Measurements from ENCODE around the gene CD99L2.

The CD99L2 gene

GRCh38 chrX:150761176-150761818, 137.2 kb downstream of the CD99L2 start:
- no peak for DNase-seq

- no peak for DNase-seq
These were observed 138.7 kb downstream of the CD99L2 start for GRCh38 chrX:150759568-150760416.

DNA sequence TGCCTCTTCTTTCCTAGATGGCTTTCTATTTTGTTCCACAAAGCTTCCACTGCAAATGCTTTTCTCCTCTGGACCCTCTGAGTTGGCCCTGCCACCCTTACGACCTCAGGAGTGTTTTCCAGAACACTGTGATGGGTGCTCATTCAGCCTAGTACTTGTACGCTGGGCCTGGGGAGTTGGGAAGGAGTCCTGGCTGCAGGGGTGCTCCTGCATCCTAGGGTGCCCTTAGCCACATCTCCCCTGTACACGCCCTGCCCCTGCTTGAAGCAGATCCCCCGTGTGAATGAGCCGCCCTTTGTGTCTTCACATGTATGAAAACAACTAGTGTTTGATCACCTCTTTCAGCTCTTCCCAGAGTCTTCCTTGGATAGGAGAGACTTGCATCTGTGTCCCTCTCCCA, 141.1 kb downstream of the CD99L2 start:
- DNase-seq: no peak

DNA sequence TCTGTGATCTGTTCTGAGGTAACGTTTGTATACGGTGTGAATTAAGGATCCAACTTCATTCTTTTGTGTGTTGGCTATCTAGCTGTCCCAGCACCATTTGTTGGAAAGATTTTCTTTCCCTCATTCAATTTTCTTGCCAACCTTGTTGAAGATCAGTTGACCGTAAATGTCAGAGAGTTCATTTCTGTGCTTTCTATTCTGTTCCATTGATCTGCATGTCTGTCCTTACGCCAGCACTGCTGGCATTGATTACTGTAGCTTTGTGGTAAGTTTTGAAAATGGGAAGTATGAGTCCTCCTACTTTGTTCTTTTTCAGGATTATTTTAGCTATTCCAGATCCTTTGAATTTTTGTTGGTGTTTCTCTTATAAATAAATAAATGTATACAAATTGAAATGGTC, 144.5 kb downstream of the CD99L2 start:
- no peak for DNase-seq

- DNase-seq: no peak
These were observed 145.1 kb downstream of the CD99L2 start for GRCh38 chrX:150753357-150753756.

DNA sequence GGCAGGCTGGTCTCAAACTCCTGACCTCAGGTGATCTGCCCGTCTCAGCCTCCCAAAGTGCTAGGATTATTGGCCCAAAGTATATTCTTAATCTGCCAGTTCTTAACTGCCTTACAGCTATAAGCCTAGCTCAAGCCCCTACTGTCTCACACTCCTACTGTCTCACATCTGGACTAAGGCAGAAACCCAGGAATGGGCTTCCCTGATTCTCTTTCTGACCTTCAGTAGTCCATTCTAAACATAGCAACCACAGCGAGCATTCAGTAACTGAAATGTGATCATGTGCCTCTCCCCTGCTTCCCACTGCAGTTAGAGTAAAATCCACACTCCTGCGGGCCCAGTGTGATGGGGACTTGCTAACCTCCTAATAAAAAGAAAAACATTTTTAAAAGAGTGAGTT, 146.3 kb downstream of the CD99L2 start:
- DNase-seq: no peak

DNA sequence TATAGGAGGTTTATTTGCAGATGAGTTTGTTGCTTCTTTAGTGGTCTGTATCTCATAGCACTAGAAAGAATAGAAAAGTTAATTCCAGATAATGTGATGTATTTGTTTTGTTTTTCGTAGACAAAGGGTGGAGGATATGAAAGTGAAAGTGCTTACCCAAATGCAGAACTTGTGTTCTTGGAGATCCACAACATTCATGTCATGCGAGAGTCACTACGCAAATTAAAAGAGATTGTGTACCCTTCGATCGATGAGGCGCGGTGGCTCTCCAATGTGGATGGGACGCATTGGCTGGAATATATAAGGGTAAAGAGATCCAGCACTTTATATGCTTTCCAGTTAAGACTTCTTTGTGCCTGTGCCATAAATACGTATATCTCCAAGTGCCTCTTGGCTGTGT, 162.0 kb downstream of the CD99L2 start:
- no peak for DNase-seq

- DNase-seq: no peak
These were observed 166.7 kb downstream of the CD99L2 start for GRCh38 chrX:150731795-150732194.

DNA sequence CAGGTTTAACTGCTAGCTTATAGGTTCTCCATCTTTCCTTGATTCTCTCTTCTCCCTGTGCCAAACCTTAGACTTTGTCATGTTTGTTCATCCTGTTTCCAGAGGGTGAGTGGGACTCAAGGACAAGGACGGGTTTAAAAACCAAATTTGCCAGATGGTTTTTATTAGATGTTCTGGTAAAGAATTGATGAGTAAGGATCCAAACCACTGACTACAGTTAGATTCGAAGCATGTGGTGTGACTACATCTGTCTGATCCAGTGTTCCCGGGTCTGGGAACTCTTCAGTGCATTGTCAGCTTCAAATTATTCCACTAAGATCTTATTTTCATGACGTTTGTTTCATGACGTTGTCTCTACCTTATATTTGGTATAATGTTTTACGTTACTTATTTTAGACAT, 167.7 kb downstream of the CD99L2 start:
- no peak for DNase-seq

- no peak for DNase-seq
These were observed 168.5 kb downstream of the CD99L2 start for GRCh38 chrX:150729956-150730355.

DNA sequence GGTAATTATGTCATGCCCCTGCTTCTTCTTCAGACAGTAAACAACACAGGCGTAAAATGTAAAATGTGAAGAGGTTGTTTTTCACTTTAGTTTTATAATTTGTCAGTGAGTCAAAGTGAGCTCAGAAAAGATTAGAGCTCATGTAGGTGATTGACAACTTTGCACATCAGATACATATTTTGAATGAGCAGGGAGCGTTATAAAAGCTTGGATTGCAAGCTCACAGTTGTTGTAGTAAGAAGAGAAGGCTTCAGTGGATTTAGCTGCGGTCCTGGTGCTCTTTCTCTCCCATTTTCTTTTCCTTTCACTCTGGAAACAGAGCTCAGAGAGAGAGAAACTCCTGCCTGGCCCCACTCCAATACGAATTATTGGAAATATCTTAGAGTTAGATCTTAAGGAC, 178.8 kb downstream of the CD99L2 start:
- no peak for DNase-seq
